GM19397 (cell line): ENCODE data around the gene NODAL.
A peak's percentile ranks its signal among the peaks of the same experiment; 100 is the strongest.

Experiments
- ATAC-seq: cut with Tn5 transposase; IDR thresholded peaks from one replicate; pipeline ENCODE4 v1.9.1; 2021; ENCODE audit warnings: mild to moderate bottlenecking, moderate library complexity; ENCODE audit not compliant: unreplicated experiment

NODAL gene

DNA sequence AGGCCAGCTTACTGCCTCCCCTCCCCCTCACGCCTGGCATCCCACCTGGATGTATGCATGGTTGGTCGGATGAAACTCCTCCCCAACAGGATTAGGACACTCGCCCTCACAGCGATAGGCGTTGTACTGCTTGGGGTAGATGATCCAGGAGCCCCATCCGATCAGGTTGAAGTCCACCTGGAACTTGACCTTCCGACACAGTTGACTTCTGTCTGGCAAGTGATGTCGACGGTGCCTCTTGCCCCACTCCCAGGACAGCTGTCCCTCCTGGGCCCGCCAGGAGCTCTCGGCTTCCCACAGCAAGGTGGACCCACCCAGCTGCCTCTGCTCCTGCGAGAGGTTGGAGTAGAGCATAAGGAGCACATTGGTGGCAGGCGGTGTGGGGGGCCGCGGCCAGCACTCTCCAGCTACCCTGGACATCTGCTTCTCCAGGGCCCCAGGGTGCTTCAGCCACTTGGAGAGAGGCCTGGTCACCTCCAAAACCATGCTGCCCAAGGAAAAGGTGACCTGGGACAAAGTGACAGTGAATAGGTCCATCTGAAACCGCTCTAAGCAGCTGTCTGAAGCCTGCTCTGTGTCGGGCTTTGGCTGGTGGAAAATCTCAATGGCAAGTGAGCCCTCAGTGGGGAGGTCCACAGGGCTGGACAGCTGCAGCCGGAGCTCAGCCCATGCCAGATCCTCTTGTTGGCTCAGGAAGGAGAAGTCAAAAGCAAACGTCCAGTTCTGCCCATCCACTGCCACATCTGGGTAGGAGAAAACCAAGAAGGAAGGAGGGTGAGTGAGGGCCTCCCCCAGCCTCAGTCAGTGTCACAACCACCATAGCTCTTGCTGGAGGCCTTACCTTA, 6.0 kb downstream of the NODAL start:
- ATAC-seq, result no peak

DNA sequence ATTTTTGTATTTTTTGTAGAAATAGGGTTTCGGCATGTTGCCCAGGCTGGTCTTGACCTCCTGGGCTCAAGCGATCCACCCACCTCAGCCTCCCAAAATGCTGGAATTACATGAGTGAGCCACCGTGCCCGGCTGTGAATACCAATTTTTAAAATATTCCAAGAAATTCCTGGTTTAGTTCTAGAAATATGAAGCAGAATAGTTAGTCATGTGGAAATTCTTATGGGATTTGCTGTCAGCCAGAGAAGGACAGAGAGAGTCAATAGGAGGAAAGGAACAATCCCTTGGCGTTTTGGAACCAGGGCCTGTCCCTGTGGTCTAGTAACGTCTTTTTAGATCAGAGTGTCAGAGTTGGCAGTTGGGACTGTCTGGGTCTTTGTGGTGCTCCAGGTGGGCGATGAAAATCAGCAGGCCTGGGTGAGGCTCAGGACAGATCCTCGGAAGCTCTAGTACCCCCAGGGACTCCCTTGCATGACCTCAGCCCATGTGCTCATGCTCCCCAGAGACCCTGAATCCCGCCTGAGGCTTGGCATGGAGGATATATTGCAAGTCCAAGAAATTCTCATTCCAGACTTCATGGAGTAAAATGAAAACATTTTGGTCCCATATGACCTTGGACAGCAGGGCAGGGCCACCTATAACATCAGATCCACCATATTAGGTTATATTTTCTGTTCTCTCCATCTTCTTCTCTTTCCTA, 7.8 kb downstream of the NODAL start:
- ATAC-seq, result no peak

DNA sequence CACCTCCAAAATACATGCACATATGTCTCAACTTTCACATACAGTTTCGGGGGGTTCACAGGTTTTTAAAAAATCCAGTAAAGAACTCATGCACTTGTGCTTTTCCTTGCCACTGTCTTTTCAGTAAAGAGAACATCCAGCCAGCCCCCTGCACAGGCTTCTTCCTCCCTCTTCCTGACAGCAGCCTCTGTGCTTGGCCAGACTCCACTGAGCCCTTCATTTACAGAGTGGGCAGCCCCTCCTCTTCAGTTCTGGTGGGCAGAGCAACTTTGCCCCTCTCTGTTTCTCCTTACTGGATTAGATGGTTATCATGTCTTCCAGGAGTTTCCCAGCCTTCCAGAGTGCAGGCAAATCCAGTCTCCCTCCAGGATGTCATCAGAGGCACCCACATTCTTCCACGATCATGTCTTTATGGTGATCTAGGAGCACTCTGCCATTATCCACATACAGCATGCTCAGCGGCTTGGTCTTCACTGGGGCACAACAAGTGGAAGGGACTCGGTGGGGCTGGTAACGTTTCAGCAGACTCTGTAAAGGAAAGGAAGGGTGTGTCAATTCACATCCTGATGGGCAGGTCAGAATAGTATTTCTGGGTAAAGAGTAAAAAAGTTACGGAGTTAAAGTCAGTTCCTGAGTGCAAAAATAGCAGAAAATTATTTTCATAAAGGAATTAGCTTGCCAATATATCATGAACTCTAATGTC, 8.8 kb downstream of the NODAL start:
- ATAC-seq, result no peak

DNA sequence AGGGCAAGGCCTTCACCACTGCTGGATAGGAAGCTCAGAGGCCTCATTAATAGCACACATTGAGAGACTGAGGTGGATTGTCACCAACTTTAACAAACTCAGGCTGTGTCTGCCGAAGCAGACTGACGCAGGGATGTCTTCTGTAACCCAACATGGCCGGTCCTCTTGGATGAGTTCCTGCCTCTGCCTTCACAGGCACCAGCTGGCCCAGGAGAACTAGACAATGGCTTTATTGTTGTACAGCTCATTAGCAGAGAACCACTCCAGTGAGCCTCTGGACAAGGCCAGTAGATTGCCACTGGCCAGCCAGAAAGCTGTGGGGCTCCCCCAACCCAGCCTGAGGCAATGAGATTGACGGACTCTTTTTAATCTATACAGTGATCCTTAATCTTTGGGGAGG, 9.4 kb downstream of the NODAL start:
- ATAC-seq, result no peak

DNA sequence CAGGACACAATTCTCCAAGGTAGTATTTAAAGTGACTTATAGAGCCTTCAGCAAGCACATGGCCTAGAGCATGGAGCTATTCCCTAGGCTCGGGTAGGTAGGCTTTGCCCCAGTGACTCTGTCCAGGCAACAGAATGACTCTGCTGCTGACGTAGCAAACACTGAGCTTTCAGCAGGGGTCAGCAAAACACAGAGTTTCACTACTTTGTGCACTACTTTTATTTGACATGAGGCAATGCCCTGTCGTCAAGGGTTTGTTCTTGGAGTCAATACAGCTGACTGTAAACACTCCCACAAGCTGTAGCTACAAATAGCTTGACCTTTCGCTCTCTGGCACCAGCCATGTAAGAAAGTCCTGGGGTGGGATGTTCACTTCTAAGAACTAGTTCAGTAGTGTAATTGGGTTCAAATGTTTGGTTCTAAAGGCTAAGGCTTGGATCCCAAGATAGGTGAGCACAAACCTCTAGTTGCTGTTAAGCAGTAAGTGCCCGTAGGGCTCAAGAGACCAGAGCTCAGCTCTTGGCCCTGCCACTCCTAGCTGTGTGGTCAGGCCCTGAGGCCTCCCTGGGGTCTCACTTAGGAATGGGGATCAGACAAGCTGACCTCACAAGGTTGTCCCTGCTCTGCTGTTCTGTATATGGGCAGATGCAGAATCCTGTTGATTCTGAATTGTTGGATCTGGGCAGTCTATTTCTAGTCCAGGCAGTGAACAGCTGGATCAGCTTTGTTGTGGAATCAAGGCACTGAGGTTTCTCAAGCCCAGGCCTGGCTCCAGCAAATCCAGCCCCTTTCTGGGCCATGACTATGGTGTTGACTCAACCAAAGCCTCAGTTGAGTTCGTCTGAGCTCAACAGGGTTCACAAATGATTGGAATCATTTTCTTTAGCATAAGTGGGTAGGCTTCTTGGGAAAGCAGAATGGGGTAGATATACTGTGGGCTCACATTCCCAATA, 10.7 kb downstream of the NODAL start:
- ATAC-seq, result no peak

DNA sequence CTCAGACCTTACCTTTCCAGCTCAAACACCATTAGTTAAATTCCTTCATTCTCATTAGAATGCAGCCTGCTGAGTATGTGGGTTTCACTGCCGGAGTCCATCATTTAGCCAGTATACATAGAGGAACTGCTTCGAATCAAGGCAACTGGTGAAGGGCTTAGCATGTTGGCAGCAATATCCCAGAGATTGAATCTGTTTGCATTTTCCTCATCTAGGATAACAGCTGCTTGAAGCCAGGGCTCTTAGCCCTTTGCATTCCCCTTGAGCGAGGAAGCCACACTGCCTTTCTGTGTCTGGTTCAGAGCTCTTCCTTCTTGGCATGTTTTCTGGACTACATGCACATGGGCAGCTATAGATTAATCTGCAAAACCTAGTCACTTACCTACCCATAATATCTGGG, 14.7 kb downstream of the NODAL start:
- no peak for ATAC-seq

DNA sequence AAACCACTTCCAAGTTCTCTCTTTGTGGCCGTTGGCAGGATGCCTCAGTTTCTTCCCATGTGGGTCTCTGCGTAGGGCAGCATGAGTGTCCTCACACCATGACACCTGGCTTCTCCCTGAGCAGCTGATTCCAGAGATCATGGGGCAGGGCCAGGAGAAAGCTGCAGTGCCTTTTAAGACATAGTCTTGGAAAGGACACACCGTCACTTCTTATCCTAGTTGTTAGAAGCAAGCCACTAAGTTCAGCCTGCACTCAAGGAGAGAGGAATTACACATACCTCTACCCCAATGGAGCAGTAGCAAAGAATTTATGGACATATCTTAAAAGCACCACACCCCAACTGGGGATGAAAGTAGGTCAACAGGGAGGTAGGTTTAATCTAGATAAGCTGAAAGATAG, 16.4 kb downstream of the NODAL start:
- ATAC-seq, result no peak

DNA sequence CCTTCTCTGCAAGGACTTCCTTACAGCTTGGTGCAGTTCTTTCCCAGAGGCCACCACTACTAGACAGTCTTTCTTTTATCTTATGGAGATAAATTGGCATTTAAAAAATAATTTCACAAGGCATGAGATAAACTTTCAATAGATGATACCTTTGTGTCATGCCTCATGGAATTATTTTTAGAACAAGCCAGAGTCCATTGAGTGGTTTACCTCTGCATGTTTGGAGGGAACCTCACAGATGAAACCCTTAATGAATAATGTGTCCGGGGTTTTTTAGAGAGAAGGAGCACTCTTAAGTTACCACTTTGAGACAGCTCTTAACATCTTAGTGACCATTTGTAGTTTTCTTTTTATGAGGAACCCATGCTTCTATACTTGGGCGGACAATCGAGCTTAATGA, 17.2 kb downstream of the NODAL start:
- no peak for ATAC-seq

DNA sequence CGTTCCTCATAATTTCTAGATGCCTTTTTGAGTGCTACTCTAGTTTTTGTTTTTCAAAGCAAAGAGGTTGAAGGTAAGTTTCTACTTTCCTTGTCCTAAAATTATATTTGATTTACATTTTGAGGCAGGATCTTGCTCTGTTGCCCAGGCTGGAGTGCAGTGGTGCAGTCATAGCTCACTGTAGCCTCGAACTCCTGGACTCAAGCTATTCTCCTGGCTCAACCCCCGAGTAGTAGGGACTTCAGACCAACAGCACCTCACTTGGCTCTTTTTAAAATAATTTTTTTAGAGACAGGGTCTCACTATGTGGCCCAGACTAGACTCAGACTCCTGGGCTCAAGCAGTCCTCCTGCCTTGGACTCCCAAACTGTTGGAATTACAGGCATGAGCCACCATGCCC, 22.8 kb downstream of the NODAL start:
- ATAC-seq, result no peak

DNA sequence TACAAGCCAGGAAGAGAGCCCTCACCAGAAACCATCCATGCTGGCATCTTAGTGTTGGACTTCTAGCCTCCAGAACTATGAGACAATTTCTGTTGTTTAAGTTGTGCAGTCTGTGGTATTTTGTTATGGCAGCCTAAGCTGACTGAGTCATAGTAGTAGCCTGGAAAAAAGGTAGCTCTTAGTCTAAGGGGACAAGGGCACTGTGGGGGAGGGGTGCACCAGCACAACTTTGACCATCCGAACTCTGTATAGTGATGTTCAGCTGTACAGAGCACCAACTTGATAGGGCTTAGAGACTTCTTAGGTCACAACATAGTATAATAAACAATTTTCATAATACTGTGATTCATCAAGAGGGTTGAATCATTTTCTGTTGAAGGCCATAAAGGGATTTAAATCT, 23.3 kb downstream of the NODAL start:
- no peak for ATAC-seq

DNA sequence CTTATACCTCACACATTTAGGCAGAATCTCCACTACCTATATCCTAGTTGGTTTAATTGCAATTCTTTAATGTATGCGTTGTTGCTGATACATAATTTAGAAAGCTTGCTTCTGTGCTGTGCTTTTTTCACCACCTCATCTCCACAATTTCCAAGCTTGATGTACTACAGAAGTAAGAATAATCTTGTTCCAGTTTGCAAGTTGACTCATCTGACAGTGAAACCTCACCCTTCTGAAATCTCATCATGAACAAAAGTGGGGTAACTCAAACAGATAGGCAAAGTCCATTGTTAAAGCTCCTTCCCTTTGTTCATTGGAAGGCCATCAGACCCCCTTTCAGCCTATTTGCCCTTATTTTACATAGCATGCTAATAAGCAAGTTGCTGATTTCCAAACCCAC, 23.9 kb downstream of the NODAL start:
- ATAC-seq, result no peak

DNA sequence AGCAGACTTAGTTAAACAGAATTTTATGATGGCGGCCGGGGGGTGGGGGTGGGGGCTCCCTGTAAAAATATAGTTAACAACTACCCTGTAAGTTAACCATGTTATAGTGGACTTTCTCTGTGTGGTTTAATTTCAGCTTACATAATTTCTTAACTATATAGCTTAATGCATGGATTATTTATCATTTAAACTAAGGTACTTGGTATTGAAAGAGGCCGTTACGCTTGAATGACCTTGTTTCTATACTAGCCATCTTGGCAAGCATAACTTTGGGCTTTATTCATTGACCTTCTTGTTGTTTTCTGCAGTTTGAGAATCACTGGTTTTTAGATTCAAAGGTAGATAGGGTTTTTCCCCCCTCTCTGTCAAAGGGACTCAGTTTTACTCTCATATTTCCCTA, 29.1 kb downstream of the NODAL start:
- no peak for ATAC-seq

DNA sequence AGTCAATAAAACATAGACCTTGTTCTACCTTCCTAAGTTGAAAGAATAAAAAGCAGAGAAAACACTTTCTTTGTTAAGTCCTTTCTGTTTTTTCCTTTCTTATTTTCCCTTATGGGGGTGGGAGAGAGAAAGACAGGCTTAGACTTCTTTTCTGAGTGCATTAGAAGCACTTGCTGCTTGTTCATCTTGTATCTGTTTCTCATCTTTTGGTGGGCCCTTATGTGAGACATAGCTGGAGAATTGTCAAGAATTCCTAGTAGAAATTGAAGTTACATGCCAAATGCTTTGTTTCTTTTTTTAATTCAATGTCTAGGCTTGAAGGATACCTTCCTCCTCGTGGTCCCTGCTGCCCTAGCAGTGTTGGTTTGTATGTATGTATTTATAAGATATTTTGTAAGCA, 30.9 kb downstream of the NODAL start:
- ATAC-seq, result no peak

DNA sequence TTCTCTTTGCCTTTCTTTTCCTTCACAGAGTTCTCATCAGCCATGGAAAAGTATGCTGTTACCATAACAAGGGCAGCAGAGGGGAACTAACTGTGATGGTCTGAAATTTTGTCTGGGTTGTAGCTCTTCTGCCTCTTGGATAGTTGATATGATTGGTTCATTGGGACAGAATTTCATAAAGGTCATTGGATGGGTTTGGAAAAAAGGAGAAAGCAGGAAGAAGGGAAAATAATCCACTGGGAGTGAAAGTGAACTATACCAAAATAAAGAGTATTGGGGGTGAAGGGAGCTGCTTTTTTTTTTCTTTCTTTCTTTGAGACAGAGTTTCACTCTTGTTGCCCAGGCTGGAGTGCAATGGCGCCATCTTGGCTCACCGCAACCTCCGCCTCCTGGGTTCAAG, 31.7 kb downstream of the NODAL start:
- no peak for ATAC-seq

DNA sequence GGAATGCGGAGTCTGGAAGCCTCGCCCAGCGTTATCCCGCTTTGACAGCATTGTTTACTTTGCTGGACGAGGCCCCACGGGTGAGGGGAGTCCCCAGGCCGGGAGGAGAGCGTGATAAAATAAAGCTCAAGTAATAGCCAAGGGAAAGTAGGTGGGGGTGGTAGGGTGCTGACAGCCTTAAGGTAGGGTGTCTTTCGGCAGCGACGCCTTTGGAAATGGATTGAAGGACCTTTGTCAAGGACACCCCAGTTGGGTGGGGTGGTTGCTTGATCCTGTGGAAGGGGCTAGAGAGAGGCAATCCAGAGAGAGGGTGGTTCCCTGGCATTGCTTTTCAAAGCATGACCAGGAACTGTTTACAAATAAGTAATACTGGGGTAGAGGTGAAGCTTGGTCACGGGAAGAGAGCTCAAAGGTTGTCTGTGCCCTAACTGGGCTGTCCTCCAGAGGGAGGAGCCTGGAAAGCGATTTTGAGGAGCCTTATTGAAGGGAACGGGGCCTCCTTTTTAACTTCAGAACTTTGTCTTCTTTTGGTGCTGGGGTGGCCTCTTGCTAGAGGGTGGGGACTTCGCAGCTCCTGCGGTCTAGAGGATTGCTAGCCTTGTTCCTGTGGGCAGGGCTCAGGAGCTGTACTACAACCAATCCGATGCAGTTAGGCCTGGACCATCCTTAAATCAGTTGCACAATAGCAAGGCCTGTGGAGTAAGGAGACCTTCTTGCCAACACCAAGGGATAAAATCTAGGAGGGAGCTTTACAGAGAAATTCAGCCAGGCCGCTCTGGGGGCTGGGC, 36.2 kb downstream of the NODAL start:
- no peak for ATAC-seq

DNA sequence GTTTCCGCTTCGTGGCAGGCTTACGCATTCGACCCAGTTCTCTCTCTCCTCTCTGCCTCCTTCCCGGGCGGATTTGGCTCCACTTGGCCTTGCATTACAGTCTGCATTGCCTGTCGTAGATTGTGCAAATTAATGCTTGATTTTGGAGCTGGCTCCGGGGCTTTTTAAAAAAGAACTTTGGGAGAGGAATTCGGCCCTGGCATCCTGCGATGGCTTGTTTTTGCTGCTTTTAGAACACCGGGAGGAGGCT, 36.8 kb downstream of the NODAL start:
- no peak for ATAC-seq

DNA sequence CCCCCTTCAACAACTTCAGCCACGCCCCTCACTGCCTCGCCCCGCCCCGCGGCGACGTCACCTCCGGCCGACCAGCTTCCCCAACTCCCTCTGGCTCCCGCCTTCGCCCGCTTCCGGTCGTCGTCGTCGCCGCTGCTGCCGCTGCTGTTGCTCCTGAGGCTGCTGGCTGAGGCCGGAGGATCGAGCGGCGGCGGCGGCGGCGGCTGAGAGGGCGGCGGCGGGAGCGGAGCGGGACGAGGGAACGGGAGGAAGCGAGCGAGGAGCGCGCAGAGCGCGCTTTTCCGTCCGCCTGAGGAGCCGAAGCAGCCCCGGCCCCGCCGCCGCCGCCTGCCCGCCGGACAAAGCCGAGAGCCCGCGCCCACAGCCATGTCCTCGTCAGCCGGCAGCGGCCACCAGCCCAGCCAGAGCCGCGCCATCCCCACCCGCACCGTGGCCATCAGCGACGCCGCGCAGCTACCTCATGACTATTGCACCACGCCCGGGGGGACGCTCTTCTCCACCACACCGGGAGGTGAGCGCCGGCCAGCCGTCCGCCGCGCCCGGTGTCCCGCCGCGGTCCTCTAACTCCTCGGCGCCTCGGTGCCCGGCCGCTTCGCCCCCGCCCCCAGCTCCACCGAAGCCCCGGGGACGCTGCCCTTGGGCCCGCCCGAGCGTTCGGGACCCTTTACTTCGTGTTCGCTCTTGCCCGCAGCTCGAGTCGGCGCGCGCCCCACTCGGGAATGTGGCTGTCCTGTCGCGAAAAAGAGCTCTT, 37.3 kb downstream of the NODAL start, which contains the start of gene EIF4EBP2:
Gene EIF4EBP2 (plus strand): TSS at position 110 of the 751 bp plus-strand sequence. CDS start 257 bp downstream, at position 367.
- peak; percentile 87 for ATAC-seq

DNA sequence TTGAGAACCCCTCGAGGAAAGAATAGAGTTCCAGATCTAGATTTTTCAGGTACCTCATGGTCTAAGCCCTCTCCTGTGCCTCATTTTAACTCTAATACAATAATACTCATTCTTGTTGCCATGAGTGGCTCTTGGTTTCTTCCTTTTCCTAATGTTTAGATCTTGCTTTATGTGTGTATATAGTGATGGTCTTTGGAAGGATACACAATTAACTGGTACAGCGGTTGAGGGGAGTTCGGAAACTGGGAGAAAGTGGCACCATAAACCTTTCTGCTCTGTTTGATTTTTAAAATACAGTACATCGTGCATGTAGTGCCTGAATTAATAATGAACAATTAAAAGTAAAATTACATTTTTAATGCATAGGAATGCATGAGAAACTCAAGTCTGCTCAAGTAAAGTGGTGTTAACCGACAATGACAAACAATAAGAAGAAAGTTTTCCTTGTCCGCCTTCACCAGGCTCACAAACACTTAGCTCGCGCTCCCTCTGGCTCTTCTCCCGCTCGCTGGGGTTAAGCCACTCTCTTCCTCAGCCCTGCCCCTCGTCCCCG, 37.9 kb downstream of the NODAL start:
- ATAC-seq, result no peak

DNA sequence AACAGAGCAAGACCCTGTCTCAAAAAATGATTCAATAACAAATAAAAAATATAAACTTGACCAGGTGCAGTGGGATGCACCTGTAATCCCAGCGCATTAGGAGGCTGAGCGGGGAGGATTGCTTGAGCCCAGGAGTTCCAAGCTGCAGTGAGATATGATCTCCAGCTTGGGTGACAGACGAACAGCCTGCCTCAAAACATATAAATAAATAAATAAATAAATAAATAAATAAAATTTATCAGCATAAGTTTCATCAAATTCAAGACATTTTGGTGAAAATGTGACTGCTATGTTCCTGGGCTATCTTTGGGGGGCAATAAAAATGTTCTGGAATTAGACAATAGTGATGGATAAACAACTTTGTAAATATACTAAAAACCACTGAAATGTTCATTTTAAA, 42.3 kb downstream of the NODAL start:
- no peak for ATAC-seq
